Measurements from ENCODE around the gene RNF2. TPM values are rescaled to one million over a fixed set of nuclear protein-coding genes. Genes with fewer than 3 reads are reported as not detected.

RNF2 gene
- total RNA-seq, 1 donor from 2014 or later, result 44.0 TPM

- Mint-ChIP-seq H3K36me3 (ENCODE audit: low read depth) (peaks cover 8% of the 10 kb centered on the region), H3K4me1 (peaks cover 44% of the 10 kb centered on the region), H3K27ac (ENCODE audit: unreplicated experiment) (no peak overlapping the region), H3K9me3 (peaks cover 3% of the 10 kb centered on the region), H3K27me3 (ENCODE audit: low read depth) (no peaks in the 10 kb centered on the region), H3K4me3 (no peak overlapping the region)
- DNase-seq (ENCODE audit: low read depth, low spot score), result no peak
- no peak for TF ChIP-seq CTCF (conservative IDR thresholded peaks at IDR 0.05)
These were observed 4.3 kb downstream of the RNF2 start for GRCh38 chr1:185049670-185050069.

- H3K27ac Mint-ChIP-seq (ENCODE audit: unreplicated experiment), result no peak overlapping the region
- peaks cover 44% of the 10 kb centered on the region for H3K4me1 Mint-ChIP-seq
- no peaks in the 10 kb centered on the region for H3K27me3 Mint-ChIP-seq (ENCODE audit: low read depth)
- peaks cover 8% of the 10 kb centered on the region for H3K36me3 Mint-ChIP-seq (ENCODE audit: low read depth)
- H3K4me3 Mint-ChIP-seq, result no peak overlapping the region
- H3K9me3 Mint-ChIP-seq, result peaks cover 3% of the 10 kb centered on the region
- DNase-seq (ENCODE audit: low read depth, low spot score), result no peak
- TF ChIP-seq CTCF (conservative IDR thresholded peaks at IDR 0.05), result no peak
These were observed 5.6 kb downstream of the RNF2 start for GRCh38 chr1:185050823-185051451.

GRCh38 chr1:185053204-185053603, 7.8 kb downstream of the RNF2 start:
- Mint-ChIP-seq H3K27me3 (ENCODE audit: low read depth) (no peaks in the 10 kb centered on the region), H3K36me3 (ENCODE audit: low read depth) (peaks cover 8% of the 10 kb centered on the region), H3K4me3 (no peak overlapping the region), H3K27ac (ENCODE audit: unreplicated experiment) (no peak overlapping the region), H3K4me1 (peaks cover 30% of the 10 kb centered on the region), H3K9me3 (peaks cover 3% of the 10 kb centered on the region)
- no peak for DNase-seq (ENCODE audit: low read depth, low spot score)
- TF ChIP-seq CTCF (conservative IDR thresholded peaks at IDR 0.05), result no peak

- no peak overlapping the region for H3K27ac Mint-ChIP-seq (ENCODE audit: unreplicated experiment)
- H3K4me3 Mint-ChIP-seq, result no peak overlapping the region
- DNase-seq (ENCODE audit: low read depth, low spot score), result no peak
- no peak for TF ChIP-seq CTCF (conservative IDR thresholded peaks at IDR 0.05)
- H3K36me3 Mint-ChIP-seq (ENCODE audit: low read depth), result peaks cover 8% of the 10 kb centered on the region
- no peaks in the 10 kb centered on the region for H3K27me3 Mint-ChIP-seq (ENCODE audit: low read depth)
- peaks cover 3% of the 10 kb centered on the region for H3K9me3 Mint-ChIP-seq
- H3K4me1 Mint-ChIP-seq, result peaks cover 20% of the 10 kb centered on the region
These were observed 9.2 kb downstream of the RNF2 start for GRCh38 chr1:185054365-185055060.

- peak overlapping the region; percentile 5 for H3K27ac Mint-ChIP-seq (ENCODE audit: unreplicated experiment)
- no peak for TF ChIP-seq CTCF (conservative IDR thresholded peaks at IDR 0.05)
- peaks cover 7% of the 10 kb centered on the region for H3K9me3 Mint-ChIP-seq
- peaks cover 11% of the 10 kb centered on the region for H3K4me1 Mint-ChIP-seq
- DNase-seq (ENCODE audit: low read depth, low spot score), result no peak
- H3K36me3 Mint-ChIP-seq (ENCODE audit: low read depth), result peaks cover 15% of the 10 kb centered on the region
- H3K4me3 Mint-ChIP-seq, result no peak overlapping the region
- no peaks in the 10 kb centered on the region for H3K27me3 Mint-ChIP-seq (ENCODE audit: low read depth)
These were observed 12.8 kb downstream of the RNF2 start for GRCh38 chr1:185058110-185058509.
